A673 (cell line): ENCODE data around the gene MEGF10.

Source experiments
- CTCF ChIP-seq: fragments of 300-800, 200-600 bp; sonication (generic); conservative IDR thresholded peaks from 2 replicates; pipeline ENCODE4 v1.5.1; 2017; ENCODE audit warnings: low read depth, mild to moderate bottlenecking, antibody characterized with exemption, low read length, moderate library complexity, mixed read lengths
- EZH2 ChIP-seq: fragments of 200-600 bp; sonication (generic); IDR thresholded peaks from 2 replicates; pipeline ENCODE4 v1.6.1; 2017; ENCODE audit warnings: borderline replicate concordance, low read depth, mild to moderate bottlenecking, mixed read lengths, antibody characterized with exemption, low read length; ENCODE audit not compliant: poor library complexity, severe bottlenecking

- TF ChIP-seq CTCF (no peak), EZH2 (no peak)
Measured at GRCh38 chr5:127402361-127402760, 111.8 kb downstream of the MEGF10 start.
